Smooth muscle cell (in vitro differentiated cells): ENCODE data around the gene CD34. TPM values are rescaled to one million over a fixed set of nuclear protein-coding genes. Genes with fewer than 3 reads are reported as not detected.

ENCODE experiments used
- DNase-seq: peaks from one replicate; lab custom pipeline; 2025; ENCODE audit not compliant: unreplicated experiment; lab: John Stamatoyannopoulos, UW
- H2AFZ ChIP-seq: fragments of 200-600 bp; sonication (generic); 2 replicates; pipeline ENCODE4 v1.6.0; 2016; ENCODE audit warnings: antibody characterized with exemption, low read depth, mild to moderate bottlenecking
- H3F3A ChIP-seq: fragments of 200-600 bp; sonication (generic); 2 replicates; pipeline ENCODE4 v1.6.0; 2017; ENCODE audit warnings: antibody characterized with exemption, low read depth
- H3K27ac ChIP-seq: fragments of 200-600 bp; sonication (generic); 2 replicates; pipeline ENCODE4 v1.5.1; 2016; ENCODE audit warnings: low read depth, mild to moderate bottlenecking
- H3K27me3 ChIP-seq: fragments of 200-600 bp; sonication (generic); 2 replicates; pipeline ENCODE4 v1.6.1; 2016; ENCODE audit warnings: low read depth, mild to moderate bottlenecking
- H3K36me3 ChIP-seq: fragments of 200-600 bp; sonication (generic); 2 replicates; pipeline ENCODE4 v1.5.1; 2016; ENCODE audit warnings: low read depth
- H3K4me1 ChIP-seq: fragments of 200-600 bp; sonication (generic); 2 replicates; pipeline ENCODE4 v1.5.1; 2016; ENCODE audit warnings: low read depth
- H3K4me2 ChIP-seq: fragments of 200-600 bp; sonication (generic); 2 replicates; pipeline ENCODE4 v1.6.0; 2016; ENCODE audit warnings: mild to moderate bottlenecking
- H3K4me3 ChIP-seq: fragments of 200-600 bp; sonication (generic); 2 replicates; pipeline ENCODE4 v1.5.1; 2016; ENCODE audit warnings: mild to moderate bottlenecking
- H3K79me2 ChIP-seq: fragments of 200-600 bp; sonication (generic); 2 replicates; pipeline ENCODE4 v1.6.0; 2016; ENCODE audit warnings: low read depth, mild to moderate bottlenecking
- H3K9ac ChIP-seq: fragments of 200-600 bp; sonication (generic); 2 replicates; pipeline ENCODE4 v1.6.0; 2016; ENCODE audit warnings: low read depth
- H3K9me3 ChIP-seq: fragments of 200-600 bp; sonication (generic); replicated peaks from 2 replicates; pipeline ENCODE4 v1.5.1; 2016; ENCODE audit warnings: low read depth
- H4K20me1 ChIP-seq: fragments of 200-600 bp; sonication (generic); 2 replicates; pipeline ENCODE4 v1.6.0; 2016; ENCODE audit warnings: low read depth
- WGBS: methylation state at CpG from one replicate; pipeline ENCODE4 v1.1.7; 2016; ENCODE audit warnings: low lambda C conversion rate; 5-methylcytosine and 5-hydroxymethylcytosine counted together
- polyA plus RNA-seq: library from polyadenylated mRNA; unstranded; fragments of >200 nt; fragmentation: Nextera tagmentation; extraction: Ambion mirVana; gene quantifications from 2 replicates; pipeline ENCODE4 v1.2.1, GENCODE V29; 2016
- total RNA-seq: library from RNA; depleted of rRNA; stranded (reverse); fragments of >200 nt; gene quantifications from 2 replicates; pipeline ENCODE4 v1.2.3, GENCODE V29; 2014
- TF ChIP-seq, protein P1 (sequence below): fragments of 200-600 bp; sonication (generic); IDR thresholded peaks from 2 replicates; pipeline ENCODE4 v1.5.1; 2017; ENCODE audit warnings: borderline replicate concordance, mild to moderate bottlenecking, antibody characterized with exemption; ENCODE audit not compliant: insufficient read depth, poor library complexity, severe bottlenecking

Gene CD34
- total and polyA plus RNA-seq, 2 experiments from 2014 or later = not detected

DNA sequence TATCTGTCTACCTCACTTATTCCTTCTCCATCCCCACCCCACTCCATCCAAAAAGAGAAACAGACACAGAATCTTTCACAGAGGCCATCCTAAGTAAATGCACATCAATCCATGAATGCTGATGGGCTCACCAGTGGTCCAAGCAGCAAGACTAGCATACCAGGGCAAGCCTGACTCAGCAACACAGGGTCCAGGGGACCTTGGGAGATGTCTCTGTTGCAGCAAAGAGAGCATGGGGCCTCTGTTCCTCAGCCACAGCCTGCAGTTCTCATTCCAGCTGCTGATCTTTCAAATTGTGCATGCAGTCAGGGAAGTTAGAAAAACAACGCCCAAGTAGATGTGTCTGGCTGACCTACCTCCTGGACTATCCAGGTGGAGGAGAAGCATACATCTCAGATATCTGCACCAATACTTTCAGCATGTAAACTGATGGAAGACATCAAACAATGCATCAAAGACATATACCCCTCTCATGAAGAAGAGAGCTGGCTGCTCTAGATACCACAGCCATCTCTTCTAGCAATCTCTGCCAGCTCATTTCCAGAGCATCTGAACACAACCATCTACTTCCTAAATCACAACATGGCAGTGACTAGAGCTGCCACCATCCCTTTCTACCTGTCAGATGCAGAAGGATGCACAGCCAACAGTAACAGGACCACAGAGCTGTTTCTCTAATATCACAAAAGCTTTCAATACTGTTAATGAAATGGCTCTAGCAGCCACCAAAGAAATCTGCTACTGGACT lies 54.5 kb downstream of the CD34 start:
- Histone ChIP-seq H3K4me2 (no peak overlapping the region), H3K27me3 (no peaks in the 10 kb centered on the region), H3K79me2 (no peaks in the 10 kb centered on the region)

DNA sequence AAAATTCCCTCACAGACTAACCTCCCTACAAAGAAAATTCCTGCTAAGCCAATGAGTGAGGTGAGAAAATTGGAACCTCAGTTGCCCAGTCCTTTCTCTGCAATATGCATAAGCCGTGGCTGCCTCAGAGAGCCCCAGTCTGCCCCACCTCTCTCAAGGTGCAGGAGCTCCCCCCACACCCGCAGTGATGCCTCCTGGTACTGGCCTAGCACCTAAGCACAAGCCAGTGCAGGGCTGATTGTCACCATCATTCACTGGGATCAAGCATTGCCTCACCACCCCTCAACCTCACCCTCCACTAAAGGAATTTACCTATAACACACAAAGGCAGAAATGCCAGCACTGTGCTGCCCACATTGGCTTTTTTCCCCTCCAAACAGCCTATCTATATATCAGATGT lies 56.9 kb downstream of the CD34 start:
- Histone ChIP-seq H3F3A (no peaks in the 10 kb centered on the region), H4K20me1 (no peaks in the 10 kb centered on the region), H3K9me3 (no peaks in the 10 kb centered on the region), H3K4me2 (no peak overlapping the region), H3K9ac (no peak overlapping the region), H2AFZ (no peak overlapping the region), H3K4me1 (no peaks in the 10 kb centered on the region), H3K27ac (no peak overlapping the region), H3K4me3 (no peak overlapping the region), H3K79me2 (no peaks in the 10 kb centered on the region), H3K27me3 (no peaks in the 10 kb centered on the region), H3K36me3 (no peaks in the 10 kb centered on the region)
- 97% methylated on average over 2 of the region's 2 CpGs for WGBS
- no peak for DNase-seq
- TF ChIP-seq, protein P1, sequence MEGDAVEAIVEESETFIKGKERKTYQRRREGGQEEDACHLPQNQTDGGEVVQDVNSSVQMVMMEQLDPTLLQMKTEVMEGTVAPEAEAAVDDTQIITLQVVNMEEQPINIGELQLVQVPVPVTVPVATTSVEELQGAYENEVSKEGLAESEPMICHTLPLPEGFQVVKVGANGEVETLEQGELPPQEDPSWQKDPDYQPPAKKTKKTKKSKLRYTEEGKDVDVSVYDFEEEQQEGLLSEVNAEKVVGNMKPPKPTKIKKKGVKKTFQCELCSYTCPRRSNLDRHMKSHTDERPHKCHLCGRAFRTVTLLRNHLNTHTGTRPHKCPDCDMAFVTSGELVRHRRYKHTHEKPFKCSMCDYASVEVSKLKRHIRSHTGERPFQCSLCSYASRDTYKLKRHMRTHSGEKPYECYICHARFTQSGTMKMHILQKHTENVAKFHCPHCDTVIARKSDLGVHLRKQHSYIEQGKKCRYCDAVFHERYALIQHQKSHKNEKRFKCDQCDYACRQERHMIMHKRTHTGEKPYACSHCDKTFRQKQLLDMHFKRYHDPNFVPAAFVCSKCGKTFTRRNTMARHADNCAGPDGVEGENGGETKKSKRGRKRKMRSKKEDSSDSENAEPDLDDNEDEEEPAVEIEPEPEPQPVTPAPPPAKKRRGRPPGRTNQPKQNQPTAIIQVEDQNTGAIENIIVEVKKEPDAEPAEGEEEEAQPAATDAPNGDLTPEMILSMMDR = no peak

More for the DNA sequence above, 54.5 kb downstream of the CD34 start:
- no peak overlapping the region for H3K4me3 ChIP-seq
- no peaks in the 10 kb centered on the region for H3K9me3 ChIP-seq
- H3K4me1 ChIP-seq = no peaks in the 10 kb centered on the region
- 86% methylated on average over 1 of the region's 1 CpG for whole genome bisulfite sequencing
- TF ChIP-seq, protein P1 = no peak
- H3K9ac ChIP-seq = no peak overlapping the region
- H3K27ac ChIP-seq = no peak overlapping the region
- no peak for DNase-seq
- no peak overlapping the region for H2AFZ ChIP-seq
- H3K36me3 ChIP-seq = no peaks in the 10 kb centered on the region
- H4K20me1 ChIP-seq = no peaks in the 10 kb centered on the region
- no peaks in the 10 kb centered on the region for H3F3A ChIP-seq

DNA sequence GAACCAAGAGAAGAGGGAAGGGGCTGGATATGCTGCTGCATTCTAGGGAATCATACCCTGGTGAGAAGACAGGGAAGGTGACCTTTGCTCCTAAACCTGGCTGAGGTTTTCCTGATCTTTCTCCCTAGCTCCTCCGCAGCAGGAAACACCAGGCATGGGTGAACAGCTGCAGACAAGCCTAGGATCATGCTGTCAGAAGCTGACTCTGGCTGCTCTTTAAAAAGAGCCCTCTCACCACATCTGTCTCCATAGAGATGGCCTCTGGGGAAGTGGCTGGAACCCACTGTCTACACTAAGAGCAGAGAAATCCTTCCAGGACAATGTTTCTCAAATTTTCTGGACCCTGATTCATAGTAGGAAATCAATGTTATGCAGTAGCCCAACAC lies 57.6 kb downstream of the CD34 start:
- Histone ChIP-seq H3K36me3 (no peaks in the 10 kb centered on the region), H4K20me1 (no peaks in the 10 kb centered on the region), H3K79me2 (no peaks in the 10 kb centered on the region), H3K4me2 (no peak overlapping the region), H2AFZ (no peak overlapping the region), H3K4me1 (no peaks in the 10 kb centered on the region), H3K9ac (no peak overlapping the region), H3K27me3 (no peaks in the 10 kb centered on the region), H3K27ac (no peak overlapping the region), H3F3A (no peaks in the 10 kb centered on the region), H3K9me3 (no peaks in the 10 kb centered on the region), H3K4me3 (no peak overlapping the region)
- no peak for DNase-seq
- TF ChIP-seq, protein P1 = no peak
- 83% methylated on average over 1 of the region's 1 CpG for WGBS
